ENCODE measurements around the gene SCN7A. TPM values are rescaled to one million over a fixed set of nuclear protein-coding genes. Genes with fewer than 3 reads are reported as not detected.
"Not testable (repeated sequence)": the region's sequence is repeated elsewhere in the genome, so short reads cannot be mapped to it uniquely, and the experiment has no call there.

Gene SCN7A
- total RNA-seq, 2 experiments from 2014 or later, result not detected

DNA sequence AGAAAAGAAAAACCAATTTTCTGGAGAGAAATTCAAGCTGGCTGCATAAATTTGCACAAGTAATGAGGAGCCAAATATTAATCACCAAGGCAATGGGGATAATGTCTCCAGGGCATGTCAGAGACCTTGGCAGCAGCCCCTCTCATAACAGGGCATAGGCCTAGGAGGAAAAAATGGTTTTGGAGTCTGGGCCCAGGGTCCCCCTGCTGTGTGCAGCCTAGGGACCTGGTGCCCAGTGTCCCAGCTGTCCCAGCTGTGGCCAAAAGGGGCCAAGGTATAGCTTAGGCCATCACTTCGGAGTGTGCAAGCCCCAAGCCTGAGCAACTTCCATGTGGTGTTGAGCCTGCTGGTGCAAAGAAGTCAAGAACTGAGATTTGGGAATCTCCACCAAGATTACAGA lies 57.1 kb downstream of the SCN7A start:
- Mint-ChIP-seq H3K27me3 (peaks cover 2% of the 10 kb centered on the region), H3K27ac (no peak overlapping the region), H3K4me3 (no peak overlapping the region), H3K36me3 (no peaks in the 10 kb centered on the region), H3K9me3 (no peaks in the 10 kb centered on the region), H3K4me1 (no peaks in the 10 kb centered on the region)
- no peak for ATAC-seq (ENCODE audit: low read depth)
- POLR2A ChIA-PET, result no interaction called here
- no peak for DNase-seq

GRCh38 chr2:166436189-166436588 lies 57.9 kb downstream of the SCN7A start:
- POLR2A ChIA-PET, result no interaction called here
- peaks cover 2% of the 10 kb centered on the region for H3K27me3 Mint-ChIP-seq
- H3K36me3 Mint-ChIP-seq, result no peaks in the 10 kb centered on the region
- DNase-seq (no peak), ATAC-seq (ENCODE audit: low read depth) (no peak)
- no peak overlapping the region for H3K27ac Mint-ChIP-seq
- no peak overlapping the region for H3K4me3 Mint-ChIP-seq
- no peaks in the 10 kb centered on the region for H3K4me1 Mint-ChIP-seq
- no peaks in the 10 kb centered on the region for H3K9me3 Mint-ChIP-seq

DNA sequence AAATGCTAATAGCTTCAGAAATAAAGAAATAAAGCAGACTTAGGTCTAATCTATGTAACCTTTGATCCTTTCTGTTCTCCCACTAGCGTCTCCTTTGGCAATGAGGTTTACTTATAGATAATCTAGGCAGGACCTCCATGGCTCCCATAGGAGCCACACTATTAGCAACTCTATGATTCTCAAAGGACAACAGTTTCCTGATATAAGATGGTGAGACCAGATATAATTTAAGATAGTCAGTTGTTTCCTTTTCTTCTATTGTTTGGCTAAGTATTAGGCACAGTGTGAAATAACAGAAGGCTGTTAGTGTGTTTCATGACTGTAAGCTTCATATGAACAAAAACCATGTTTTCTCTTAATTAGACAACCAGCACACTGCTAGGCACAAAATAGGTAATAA lies 59.6 kb downstream of the SCN7A start:
- ATAC-seq (ENCODE audit: low read depth), result no peak
- POLR2A ChIA-PET, result no interaction called here
- Mint-ChIP-seq H3K27ac (no peak overlapping the region), H3K9me3 (no peaks in the 10 kb centered on the region), H3K4me1 (no peaks in the 10 kb centered on the region), H3K4me3 (no peak overlapping the region), H3K36me3 (no peaks in the 10 kb centered on the region), H3K27me3 (peaks cover 2% of the 10 kb centered on the region)
- DNase-seq, result no peak

DNA sequence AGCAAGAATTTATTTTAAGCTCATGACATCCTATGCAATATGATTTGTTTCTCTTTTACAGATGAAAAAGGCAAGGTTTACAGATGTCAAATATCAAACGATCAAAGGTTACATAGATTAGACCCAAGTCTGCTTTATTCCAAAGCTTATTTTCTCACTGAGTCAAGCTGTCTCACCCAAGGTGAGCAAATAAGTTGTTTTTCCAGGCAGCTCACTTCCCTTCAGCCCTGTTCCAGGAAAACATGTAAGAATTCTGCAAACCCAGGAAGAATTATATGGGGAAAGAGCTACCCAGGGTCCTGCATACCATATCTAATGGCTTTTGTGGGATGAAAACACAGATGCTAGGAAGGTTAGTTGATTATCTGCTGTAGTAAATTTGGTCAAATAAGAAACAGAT lies 60.6 kb downstream of the SCN7A start:
- H3K9me3 Mint-ChIP-seq, result no peaks in the 10 kb centered on the region
- POLR2A ChIA-PET, result no interaction called here
- H3K27ac Mint-ChIP-seq, result no peak overlapping the region
- H3K4me1 Mint-ChIP-seq, result no peaks in the 10 kb centered on the region
- H3K4me3 Mint-ChIP-seq, result no peak overlapping the region
- ATAC-seq (ENCODE audit: low read depth) (no peak), DNase-seq (no peak)
- peaks cover 2% of the 10 kb centered on the region for H3K27me3 Mint-ChIP-seq
- H3K36me3 Mint-ChIP-seq, result no peaks in the 10 kb centered on the region

GRCh38 chr2:166432331-166432730 lies 61.7 kb downstream of the SCN7A start:
- H3K4me1 Mint-ChIP-seq, result no peaks in the 10 kb centered on the region
- ATAC-seq (ENCODE audit: low read depth) (no peak), DNase-seq (no peak)
- no peak overlapping the region for H3K27ac Mint-ChIP-seq
- POLR2A ChIA-PET, result no interaction called here
- no peak overlapping the region for H3K4me3 Mint-ChIP-seq
- peaks cover 2% of the 10 kb centered on the region for H3K27me3 Mint-ChIP-seq
- H3K36me3 Mint-ChIP-seq, result no peaks in the 10 kb centered on the region
- H3K9me3 Mint-ChIP-seq, result no peaks in the 10 kb centered on the region

- H3K27me3 Mint-ChIP-seq, result no peaks in the 10 kb centered on the region
- ATAC-seq (ENCODE audit: low read depth) (no peak), DNase-seq (no peak)
- H3K27ac Mint-ChIP-seq, result no peak overlapping the region
- no peaks in the 10 kb centered on the region for H3K4me1 Mint-ChIP-seq
- POLR2A ChIA-PET, result no interaction called here
- no peaks in the 10 kb centered on the region for H3K9me3 Mint-ChIP-seq
- H3K36me3 Mint-ChIP-seq, result no peaks in the 10 kb centered on the region
- H3K4me3 Mint-ChIP-seq, result no peak overlapping the region
These were observed 69.2 kb downstream of the SCN7A start for GRCh38 chr2:166424841-166425240.

GRCh38 chr2:166419616-166419934 lies 74.5 kb downstream of the SCN7A start:
- Mint-ChIP-seq H3K9me3 (no peaks in the 10 kb centered on the region), H3K36me3 (no peaks in the 10 kb centered on the region), H3K4me3 (no peak overlapping the region), H3K27me3 (no peaks in the 10 kb centered on the region), H3K4me1 (no peaks in the 10 kb centered on the region), H3K27ac (no peak overlapping the region)
- DNase-seq (no peak), ATAC-seq (ENCODE audit: low read depth) (no peak)
- POLR2A ChIA-PET, result no interaction called here

DNA sequence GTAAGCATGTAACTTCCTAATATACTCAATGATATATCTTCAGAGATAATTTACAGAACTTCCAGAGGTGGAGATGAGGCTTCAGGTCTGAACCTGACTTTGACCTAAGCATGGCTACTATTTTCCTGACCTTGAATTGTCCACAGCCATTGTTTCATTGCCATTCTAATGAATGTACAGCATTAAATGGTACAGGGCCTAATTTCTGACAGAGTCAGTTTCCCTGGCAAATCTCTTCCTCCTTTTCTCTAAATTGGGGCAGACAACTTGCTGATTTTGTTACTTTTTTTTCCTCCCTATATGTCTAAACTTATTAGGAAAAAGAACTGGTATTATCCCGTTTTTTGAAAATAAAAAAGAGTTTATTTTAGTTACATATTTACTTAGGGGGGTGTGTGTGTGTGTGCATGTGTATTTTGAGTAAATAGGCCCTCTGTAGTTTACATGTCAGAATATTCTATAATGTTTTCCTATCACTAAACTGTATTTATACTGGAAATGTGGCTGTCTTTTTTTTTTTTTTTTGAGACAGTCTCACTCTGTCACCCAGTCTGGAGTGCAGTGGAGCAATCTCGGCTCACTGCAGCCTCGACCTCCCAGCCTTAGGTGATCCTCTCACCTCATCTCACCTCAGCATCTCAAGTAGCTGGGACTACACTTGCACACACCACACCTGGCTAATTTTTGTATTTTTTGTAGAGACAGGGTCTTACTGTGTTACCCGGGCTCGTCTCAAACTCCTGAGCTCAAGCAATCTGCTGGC lies 75.0 kb downstream of the SCN7A start:
- no peak overlapping the region for H3K27ac Mint-ChIP-seq
- H3K4me3 Mint-ChIP-seq, result no peak overlapping the region
- H3K4me1 Mint-ChIP-seq, result no peaks in the 10 kb centered on the region
- DNase-seq (no peak), ATAC-seq (ENCODE audit: low read depth) (no peak)
- H3K9me3 Mint-ChIP-seq, result no peaks in the 10 kb centered on the region
- no peaks in the 10 kb centered on the region for H3K36me3 Mint-ChIP-seq
- POLR2A ChIA-PET, result no interaction called here
- no peaks in the 10 kb centered on the region for H3K27me3 Mint-ChIP-seq

DNA sequence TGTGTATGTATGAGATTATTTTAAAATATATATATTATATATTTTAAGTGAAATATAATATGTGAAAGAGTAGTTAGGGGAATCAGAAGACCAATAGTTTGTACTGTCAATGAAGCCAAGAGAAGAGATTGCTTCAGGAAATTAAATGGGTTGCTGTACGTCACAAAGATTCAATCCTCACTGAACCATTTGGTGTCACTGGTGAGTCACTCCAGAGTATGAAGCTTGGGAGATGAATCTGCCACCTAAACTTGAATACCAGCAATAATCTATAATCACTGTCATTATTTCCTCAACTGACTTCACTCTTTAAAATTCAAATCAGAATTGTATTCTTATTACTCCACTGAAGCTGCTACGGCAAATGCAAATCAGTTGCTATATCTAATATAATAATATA lies 76.4 kb downstream of the SCN7A start:
- no peaks in the 10 kb centered on the region for H3K27me3 Mint-ChIP-seq
- no peak overlapping the region for H3K27ac Mint-ChIP-seq
- no peaks in the 10 kb centered on the region for H3K9me3 Mint-ChIP-seq
- no peaks in the 10 kb centered on the region for H3K36me3 Mint-ChIP-seq
- no peak for ATAC-seq (ENCODE audit: low read depth)
- H3K4me1 Mint-ChIP-seq, result no peaks in the 10 kb centered on the region
- POLR2A ChIA-PET, result no interaction called here
- DNase-seq, result no peak
- H3K4me3 Mint-ChIP-seq, result no peak overlapping the region

DNA sequence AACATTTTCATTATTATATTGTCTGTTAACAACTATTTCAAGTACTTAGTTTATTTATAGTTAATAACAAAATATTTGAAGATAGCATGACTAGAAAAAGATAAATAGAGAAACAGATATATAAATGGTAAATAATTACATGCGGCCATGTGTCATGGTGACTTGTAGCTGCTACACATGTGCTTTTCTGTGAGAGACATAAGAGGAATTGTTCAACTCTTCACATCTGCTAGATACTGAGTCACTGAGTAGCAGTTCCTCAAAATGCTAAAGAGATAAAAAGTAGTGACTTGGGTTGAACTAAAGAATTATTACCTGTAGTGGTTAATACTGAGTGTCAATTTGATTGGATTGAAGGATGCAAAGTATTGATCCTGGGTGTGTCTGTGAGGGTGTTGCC lies 80.8 kb downstream of the SCN7A start:
- POLR2A ChIA-PET, result no interaction called here
- Mint-ChIP-seq H3K27ac (no peak overlapping the region), H3K4me1 (no peaks in the 10 kb centered on the region), H3K27me3 (no peaks in the 10 kb centered on the region), H3K4me3 (no peak overlapping the region), H3K36me3 (no peaks in the 10 kb centered on the region), H3K9me3 (no peaks in the 10 kb centered on the region)
- DNase-seq (no peak), ATAC-seq (ENCODE audit: low read depth) (no peak)

GRCh38 chr2:166411473-166412230 lies 82.4 kb downstream of the SCN7A start:
- DNase-seq (no peak), ATAC-seq (ENCODE audit: low read depth) (no peak)
- no peaks in the 10 kb centered on the region for H3K27me3 Mint-ChIP-seq
- no peaks in the 10 kb centered on the region for H3K36me3 Mint-ChIP-seq
- no peak overlapping the region for H3K27ac Mint-ChIP-seq
- no peaks in the 10 kb centered on the region for H3K9me3 Mint-ChIP-seq
- H3K4me1 Mint-ChIP-seq, result no peaks in the 10 kb centered on the region
- no peak overlapping the region for H3K4me3 Mint-ChIP-seq
- POLR2A ChIA-PET, result no interaction called here

DNA sequence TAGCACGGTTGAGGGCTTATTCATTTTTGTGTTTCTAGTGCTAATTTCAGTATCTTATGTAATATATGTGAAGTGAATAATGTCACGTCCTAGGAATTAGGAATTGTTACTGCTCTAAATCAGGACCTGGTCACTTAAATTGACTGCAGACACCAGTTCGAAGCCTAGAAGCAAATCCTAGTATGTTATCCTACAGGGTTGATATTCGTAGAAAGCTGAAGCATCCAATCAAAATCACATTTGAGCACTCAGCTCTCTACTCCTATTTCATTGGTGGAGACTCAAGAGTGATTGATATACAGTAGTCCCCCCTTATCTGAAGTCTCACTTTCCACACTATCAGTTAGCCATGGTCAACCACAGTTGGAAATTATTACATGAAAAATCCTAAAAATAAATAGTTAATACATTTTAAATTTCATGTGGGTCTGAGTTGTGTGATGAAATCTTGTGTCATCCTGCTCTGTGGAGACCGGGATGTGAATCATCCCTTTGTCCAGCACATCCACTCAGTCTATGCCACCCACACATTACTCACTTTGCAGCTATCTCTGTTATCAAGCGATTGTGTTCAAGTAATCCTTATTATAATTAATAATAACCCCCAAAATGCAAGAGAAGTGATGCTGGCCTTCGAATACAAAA lies 83.1 kb downstream of the SCN7A start:
- H3K9me3 Mint-ChIP-seq, result no peaks in the 10 kb centered on the region
- no peaks in the 10 kb centered on the region for H3K27me3 Mint-ChIP-seq
- DNase-seq, result no peak
- H3K27ac Mint-ChIP-seq, result no peak overlapping the region
- H3K4me3 Mint-ChIP-seq, result no peak overlapping the region
- no peaks in the 10 kb centered on the region for H3K4me1 Mint-ChIP-seq
- ATAC-seq (ENCODE audit: low read depth), result no peak
- no peaks in the 10 kb centered on the region for H3K36me3 Mint-ChIP-seq
- POLR2A ChIA-PET, result no interaction called here

DNA sequence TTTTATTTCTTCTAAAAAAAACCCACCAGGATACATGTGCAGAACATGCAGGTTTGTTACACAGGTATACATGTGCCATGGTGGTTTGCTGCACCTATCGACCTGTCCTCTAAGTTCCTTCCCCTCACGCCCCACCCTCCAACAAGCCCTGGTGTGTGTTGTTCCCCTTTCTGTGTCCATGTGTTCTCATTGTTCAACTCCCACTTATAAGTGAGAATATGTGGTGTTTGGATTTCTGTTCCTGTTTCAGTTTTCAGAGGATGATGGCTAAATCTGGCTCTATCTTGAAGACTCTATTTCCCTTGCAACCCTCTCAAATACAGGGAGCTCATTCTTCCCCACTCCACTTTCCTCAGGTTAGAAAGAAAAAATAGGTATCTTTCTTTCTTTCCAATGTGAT lies 86.3 kb downstream of the SCN7A start:
- POLR2A ChIA-PET; ATAC-seq (ENCODE audit: low read depth); H3K4me1 Mint-ChIP-seq; H3K36me3 Mint-ChIP-seq; H3K27me3 Mint-ChIP-seq; H3K27ac Mint-ChIP-seq; H3K9me3 Mint-ChIP-seq; H3K4me3 Mint-ChIP-seq; DNase-seq: not testable (repeated sequence)

DNA sequence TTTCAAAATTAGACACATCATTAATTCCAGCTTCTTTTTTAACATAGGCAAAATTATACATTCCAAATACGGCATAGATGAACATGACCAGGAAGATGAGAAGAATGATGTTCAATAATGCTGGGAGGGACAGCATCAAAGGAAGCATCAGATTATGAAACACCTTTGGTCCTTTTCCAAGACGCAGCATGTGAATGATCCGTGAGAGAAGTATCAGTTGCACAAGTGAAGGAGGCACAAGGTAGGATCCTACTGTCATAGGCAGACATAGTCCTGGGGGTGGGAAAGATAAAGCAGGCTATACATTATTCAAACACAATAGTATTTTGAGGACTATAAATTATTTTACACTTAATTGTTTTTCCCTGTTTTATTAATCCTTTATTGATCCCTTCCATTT lies 87.7 kb downstream of the SCN7A start:
- H3K27ac Mint-ChIP-seq, result no peak overlapping the region
- H3K4me3 Mint-ChIP-seq, result no peak overlapping the region
- DNase-seq (no peak), ATAC-seq (ENCODE audit: low read depth) (no peak)
- no peaks in the 10 kb centered on the region for H3K9me3 Mint-ChIP-seq
- POLR2A ChIA-PET, result no interaction called here
- H3K36me3 Mint-ChIP-seq, result no peaks in the 10 kb centered on the region
- no peaks in the 10 kb centered on the region for H3K27me3 Mint-ChIP-seq
- no peaks in the 10 kb centered on the region for H3K4me1 Mint-ChIP-seq

All from activated naive CD8-positive, alpha-beta T cell treated with anti-CD3 and anti-CD28 coated beads, Interleukin-2, amount 10 ng/mL, durations not matched to agents 7 days and 5 days (primary cell).